ENCODE results near the gene WDR86.

The WDR86 gene

GRCh38 chr7:151374726-151375125 lies 35.1 kb downstream of the WDR86 start:
- no peak for DNase-seq (ENCODE audit: insufficient read length, low spot score)
- no peak for TF ChIP-seq POLR2A (IDR thresholded peaks at IDR 0.05; ENCODE audit: low read depth, low read length)
- no peak for FAIRE-seq

GRCh38 chr7:151374139-151374538 lies 35.7 kb downstream of the WDR86 start:
- TF ChIP-seq POLR2A (IDR thresholded peaks at IDR 0.05; ENCODE audit: low read depth, low read length) = no peak
- FAIRE-seq (no peak), DNase-seq (ENCODE audit: insufficient read length, low spot score) (no peak)

- no peak for FAIRE-seq
- no peak for TF ChIP-seq POLR2A (IDR thresholded peaks at IDR 0.05; ENCODE audit: low read depth, low read length)
- no peak for DNase-seq (ENCODE audit: insufficient read length, low spot score)
Observed at GRCh38 chr7:151373599-151373998, 36.2 kb downstream of the WDR86 start.

GRCh38 chr7:151372612-151373265 lies 37.1 kb downstream of the WDR86 start:
- no peak for TF ChIP-seq POLR2A (IDR thresholded peaks at IDR 0.05; ENCODE audit: low read depth, low read length)
- DNase-seq (ENCODE audit: insufficient read length, low spot score) (no peak), FAIRE-seq (no peak)

- no peak for DNase-seq (ENCODE audit: insufficient read length, low spot score)
- no peak for FAIRE-seq
- no peak for TF ChIP-seq POLR2A (IDR thresholded peaks at IDR 0.05; ENCODE audit: low read depth, low read length)
Observed at GRCh38 chr7:151371266-151371665, 38.6 kb downstream of the WDR86 start.

DNA sequence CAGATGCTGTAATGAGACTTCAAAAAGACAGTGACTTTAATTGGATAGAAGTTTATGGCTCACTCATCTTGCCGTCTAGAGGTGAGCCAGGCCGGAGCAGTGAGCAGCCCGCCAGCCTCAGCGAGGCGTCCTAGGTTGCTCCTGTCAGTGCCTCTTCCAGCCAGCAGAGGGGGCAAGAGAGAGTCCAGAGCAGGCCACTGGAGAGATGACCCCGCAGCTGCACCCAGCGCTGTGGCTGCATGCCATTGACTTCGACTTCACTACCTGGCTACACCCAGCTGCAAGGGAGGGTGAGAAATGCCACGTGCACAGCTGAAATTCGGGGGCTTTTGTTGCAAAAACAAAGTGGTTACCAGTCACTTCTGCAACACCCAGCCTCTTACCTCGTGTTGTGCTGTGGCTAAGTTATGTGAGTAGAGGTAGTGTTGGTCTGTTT lies 41.7 kb downstream of the WDR86 start:
- DNase-seq (ENCODE audit: insufficient read length, low spot score) = peak; percentile 89
- FAIRE-seq = peak; percentile 53

GRCh38 chr7:151367284-151367683 lies 42.6 kb downstream of the WDR86 start:
- FAIRE-seq (no peak), DNase-seq (ENCODE audit: insufficient read length, low spot score) (no peak)
- TF ChIP-seq POLR2A (IDR thresholded peaks at IDR 0.05; ENCODE audit: low read depth, low read length) = no peak

More for the DNA sequence above, 41.7 kb downstream of the WDR86 start:
- no peak for TF ChIP-seq POLR2A (IDR thresholded peaks at IDR 0.05; ENCODE audit: low read depth, low read length)

- no peak for FAIRE-seq
- TF ChIP-seq POLR2A (IDR thresholded peaks at IDR 0.05; ENCODE audit: low read depth, low read length) = no peak
- no peak for DNase-seq (ENCODE audit: insufficient read length, low spot score)
Observed at GRCh38 chr7:151366880-151367222, 43.0 kb downstream of the WDR86 start.

DNA sequence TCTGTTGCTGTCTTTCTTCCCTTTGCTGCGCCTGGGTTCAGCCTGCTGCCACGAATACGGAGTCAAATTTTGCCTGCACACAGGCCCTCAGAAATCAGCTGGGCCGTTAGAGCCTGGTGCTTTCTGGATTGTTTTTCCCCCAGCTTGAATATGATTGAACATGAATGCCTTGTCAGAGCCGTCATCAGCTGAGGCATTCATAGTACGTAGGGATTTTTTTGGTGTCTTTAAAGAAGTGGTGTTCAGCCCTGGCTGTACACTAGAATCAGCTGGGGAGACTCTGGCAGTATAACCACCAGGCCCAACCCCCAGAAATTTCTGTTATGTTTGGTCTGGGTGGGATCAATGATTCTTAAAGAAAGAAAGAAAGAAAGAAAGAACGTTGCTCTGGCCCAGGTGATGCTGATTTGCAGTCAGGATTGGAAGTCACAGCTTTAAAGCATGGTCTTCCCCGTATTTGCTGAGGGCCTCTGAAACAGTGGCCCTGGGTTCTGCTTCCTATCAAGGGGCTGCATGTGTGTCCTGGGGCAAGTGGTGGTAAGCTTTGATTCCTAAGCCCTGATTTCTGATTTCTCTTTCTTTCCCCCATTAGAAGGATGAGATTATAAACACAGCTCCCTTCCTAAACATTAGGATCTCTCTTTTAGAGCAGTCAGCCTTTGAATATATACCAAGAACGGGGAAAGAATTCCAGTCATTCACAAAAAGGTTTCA lies 43.5 kb downstream of the WDR86 start:
- DNase-seq (ENCODE audit: insufficient read length, low spot score) (no peak), FAIRE-seq (no peak)
- no peak for TF ChIP-seq POLR2A (IDR thresholded peaks at IDR 0.05; ENCODE audit: low read depth, low read length)

GRCh38 chr7:151363182-151363581 lies 46.7 kb downstream of the WDR86 start:
- DNase-seq (ENCODE audit: insufficient read length, low spot score) (no peak), FAIRE-seq (no peak)
- no peak for TF ChIP-seq POLR2A (IDR thresholded peaks at IDR 0.05; ENCODE audit: low read depth, low read length)

DNA sequence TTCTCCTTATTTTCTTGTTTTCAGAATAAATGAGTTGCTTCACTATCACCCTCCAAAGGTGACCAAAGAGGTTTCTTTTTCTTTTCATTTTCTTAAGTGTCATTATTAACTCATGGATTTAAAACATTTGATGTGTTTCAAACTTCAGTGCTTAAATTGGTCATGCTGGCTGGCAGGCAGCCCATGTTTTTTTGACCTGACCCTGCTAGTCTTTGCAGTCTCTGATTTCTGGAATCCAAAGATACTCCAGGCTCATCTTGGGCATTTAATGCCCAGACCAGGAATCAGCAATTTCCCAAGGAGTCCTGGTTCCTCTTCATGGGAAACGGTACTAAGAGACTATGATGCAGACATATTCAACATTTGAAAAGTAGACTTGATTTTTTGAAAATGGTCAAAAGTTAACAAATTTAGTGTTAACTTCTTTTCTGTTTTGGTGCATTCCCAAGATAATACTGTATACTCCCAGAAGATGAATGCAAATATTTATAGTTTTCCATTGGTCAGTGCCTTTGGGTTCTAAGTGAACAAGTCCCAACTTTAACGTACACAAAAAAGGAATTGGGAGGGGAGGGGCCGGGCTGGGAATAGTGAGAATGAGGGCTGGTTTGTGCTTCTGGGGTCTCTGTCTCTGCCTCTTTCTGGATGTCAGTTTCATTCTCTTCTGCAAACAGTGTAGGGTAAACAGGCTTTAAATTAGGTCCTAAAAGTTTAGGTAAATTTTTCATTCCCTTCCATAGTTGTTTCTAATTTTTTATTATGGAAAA lies 48.5 kb downstream of the WDR86 start:
- FAIRE-seq (no peak), DNase-seq (ENCODE audit: insufficient read length, low spot score) (no peak)
- TF ChIP-seq POLR2A (IDR thresholded peaks at IDR 0.05; ENCODE audit: low read depth, low read length) = no peak

- DNase-seq (ENCODE audit: insufficient read length, low spot score) (no peak), FAIRE-seq (no peak)
- TF ChIP-seq POLR2A (IDR thresholded peaks at IDR 0.05; ENCODE audit: low read depth, low read length) = no peak
Observed at GRCh38 chr7:151352512-151352911, 57.3 kb downstream of the WDR86 start.

DNA sequence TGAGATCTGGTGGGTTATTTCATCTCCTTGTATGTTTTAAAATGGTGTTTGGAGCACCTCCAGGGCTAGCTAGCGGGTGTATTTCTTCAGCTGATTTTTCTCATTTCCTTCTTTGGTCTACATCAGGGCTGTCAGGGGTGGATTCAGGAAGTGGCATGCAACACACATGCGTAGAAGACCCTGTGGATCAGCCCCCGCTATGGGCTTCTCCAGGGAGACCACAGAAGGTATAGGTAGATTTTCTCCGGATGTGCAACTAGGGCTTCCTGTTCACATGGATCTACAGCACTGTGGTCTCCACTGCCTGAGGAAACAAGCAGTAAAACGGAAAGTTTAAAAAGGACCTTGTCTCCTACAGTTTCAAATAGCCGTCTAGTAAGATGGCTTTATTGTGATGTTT lies 57.9 kb downstream of the WDR86 start:
- FAIRE-seq = no peak
- TF ChIP-seq POLR2A (IDR thresholded peaks at IDR 0.05; ENCODE audit: low read depth, low read length) = no peak

GRCh38 chr7:151351027-151351426 lies 58.8 kb downstream of the WDR86 start:
- DNase-seq (ENCODE audit: insufficient read length, low spot score) = no peak
- TF ChIP-seq POLR2A (IDR thresholded peaks at IDR 0.05; ENCODE audit: low read depth, low read length) = no peak
- no peak for FAIRE-seq

More for the DNA sequence above, 57.9 kb downstream of the WDR86 start:
- no peak for DNase-seq (ENCODE audit: insufficient read length, low spot score)

All from H54 (cell line).